HepG2 (cell line): Measurements from ENCODE around the gene ATP7B. TPM values are rescaled to one million over a fixed set of nuclear protein-coding genes. Genes with fewer than 3 reads are reported as not detected.

ENCODE experiments used
- AKNA ChIP-seq: sonication (generic); formaldehyde crosslinking; IDR thresholded peaks from 2 replicates; pipeline ENCODE4 v1.4.0; 2020; ENCODE audit warnings: missing genetic modification reagents, borderline replicate concordance
- BCLAF1 ChIP-seq: fragments of 450-650 bp; IDR thresholded peaks from 2 replicates; pipeline ENCODE4 v1.6.1; 2017; ENCODE audit warnings: mild to moderate bottlenecking
- NFIC ChIP-seq: IDR thresholded peaks from 2 replicates; pipeline ENCODE4 v1.6.1; 2012; ENCODE audit warnings: mild to moderate bottlenecking, low read length, inconsistent platforms
- SRSF1 ChIP-seq: fragments of 200-400 bp; formaldehyde crosslinking; optimal IDR thresholded peaks from 2 replicates; pipeline ENCODE3; 2017; ENCODE audit warnings: mild to moderate bottlenecking, low read depth, low read length, moderate library complexity
- UBTF ChIP-seq: sonication (generic); formaldehyde crosslinking; IDR thresholded peaks from 2 replicates; pipeline ENCODE4 v1.4.0; 2020; ENCODE audit warnings: mild to moderate bottlenecking, missing genetic modification reagents
- ZHX2 ChIP-seq, 2 experiments: sonication (generic) in 1 of 2; formaldehyde crosslinking in 1 of 2; IDR thresholded peaks; 2 replicates each; pipeline versions ENCODE4 v1.6.1 to v1.9.0; 2014 to 2022; ENCODE audit warnings: antibody characterized with exemption in 1 of 2, borderline replicate concordance in 1 of 2, inconsistent platforms in 1 of 2, low read depth in 1 of 2, missing genetic modification reagents in 1 of 2
- ZNF276 ChIP-seq: sonication (generic); formaldehyde crosslinking; IDR thresholded peaks from 2 replicates; pipeline ENCODE4 v1.4.0; 2020; ENCODE audit warnings: mild to moderate bottlenecking, low read depth, missing genetic modification reagents
- polyA plus RNA-seq, 8 experiments: library from polyadenylated mRNA; depleted of rRNA in 3 of 8; stranded (reverse) in 7 of 8; unstranded in 1 of 8; fragments of >200 nt; fragmentation: Illumina TruSeq in 4 of 8; extraction: Trizol in 4 of 8; gene quantifications; 2 replicates each; pipeline versions ENCODE4 v1.2.1 to v1.2.3, GENCODE V29; 2011 to 2016; ENCODE audit warnings: low read depth in 4 of 8, missing spikeins in 1 of 8, mixed read lengths in 1 of 8; ENCODE audit not compliant: insufficient read depth in 1 of 8
- total RNA-seq, 5 experiments: library from RNA; depleted of rRNA; stranded (reverse); fragments of >200 nt; fragmentation: Illumina TruSeq; extraction: Trizol; gene quantifications; 2 replicates each; pipeline ENCODE4 v1.2.3, GENCODE V29; 2016; ENCODE audit warnings: low read depth in 1 of 5

Gene ATP7B
- total and polyA plus RNA-seq, 2 of the 13 experiments (the other 11 are each of a cell fraction or from before 2014, with no cell fraction given): 31.8 to 57.4 TPM

- peak; percentile 45 for TF ChIP-seq ZHX2 (IDR thresholded peaks at IDR 0.05; ENCODE audit: low read depth)
- 0 out of 2 replicates have a peak, but pooled peaks have one; percentile 30 for TF ChIP-seq ZHX2 (CRISPR knock-in tag; IDR thresholded peaks at IDR 0.05; ENCODE audit: borderline replicate concordance)
- no peak for TF ChIP-seq BCLAF1
- TF ChIP-seq AKNA (CRISPR knock-in tag): no peak
- no peak for TF ChIP-seq NFIC
- TF ChIP-seq SRSF1: no peak
- peak; percentile 99 for TF ChIP-seq UBTF (CRISPR knock-in tag)
- TF ChIP-seq ZNF276: no peak
These were observed 622 bp upstream of the ATP7B start, which contains the start of gene ALG11 (continued) for GRCh38 chr13:52011632-52012511.
